HFFc6 (cell line): ENCODE data around the gene PCDH17. TPM values are rescaled to one million over a fixed set of nuclear protein-coding genes. Genes with fewer than 3 reads are reported as not detected.

Experiments
- DNase-seq: peaks from one replicate; pipeline ENCODE4 v3.0.0-alpha.2; 2018
- H3K27ac Mint-ChIP-seq: 2 replicates; pipeline ENCODE4 v1.8.0; 2020; ENCODE audit warnings: mild to moderate bottlenecking, mixed read lengths
- H3K27me3 Mint-ChIP-seq: 2 replicates; pipeline ENCODE4 v1.8.0; 2021; ENCODE audit warnings: mild to moderate bottlenecking, moderate library complexity, mixed read lengths; ENCODE audit not compliant: insufficient read depth
- H3K36me3 Mint-ChIP-seq: 2 replicates; pipeline ENCODE4 v1.8.0; 2021; ENCODE audit warnings: low read depth, mixed read lengths
- H3K4me1 Mint-ChIP-seq: 2 replicates; pipeline ENCODE4 v1.8.0; 2020; ENCODE audit warnings: low read depth, mixed read lengths
- H3K4me3 Mint-ChIP-seq: 2 replicates; pipeline ENCODE4 v1.8.0; 2020; ENCODE audit warnings: mild to moderate bottlenecking, moderate library complexity, mixed read lengths
- H3K9me3 Mint-ChIP-seq: 2 replicates; pipeline ENCODE4 v1.8.0; 2020; ENCODE audit warnings: mild to moderate bottlenecking, mixed read lengths
- total RNA-seq, 6 experiments: library from RNA; stranded (reverse); fragmentation: NEBNext Ultra II Directional; extraction: Animal tissue kit (Norgen Biotek cat#: 25700); gene quantifications; 2 replicates in 1 of 6; 3 replicates in 5 of 6; pipeline ENCODE4 v1.2.3, GENCODE V29; 2021
- TF ChIP-seq, protein P1 (sequence below): fragments of 200-600 bp; sonication (generic); IDR thresholded peaks from 2 replicates; pipeline ENCODE4 v1.5.0; 2021; ENCODE audit warnings: antibody characterized with exemption, mild to moderate bottlenecking

The PCDH17 gene
- total RNA-seq, 6 experiments from 2014 or later = 0.05 TPM; not detected in 5

DNA sequence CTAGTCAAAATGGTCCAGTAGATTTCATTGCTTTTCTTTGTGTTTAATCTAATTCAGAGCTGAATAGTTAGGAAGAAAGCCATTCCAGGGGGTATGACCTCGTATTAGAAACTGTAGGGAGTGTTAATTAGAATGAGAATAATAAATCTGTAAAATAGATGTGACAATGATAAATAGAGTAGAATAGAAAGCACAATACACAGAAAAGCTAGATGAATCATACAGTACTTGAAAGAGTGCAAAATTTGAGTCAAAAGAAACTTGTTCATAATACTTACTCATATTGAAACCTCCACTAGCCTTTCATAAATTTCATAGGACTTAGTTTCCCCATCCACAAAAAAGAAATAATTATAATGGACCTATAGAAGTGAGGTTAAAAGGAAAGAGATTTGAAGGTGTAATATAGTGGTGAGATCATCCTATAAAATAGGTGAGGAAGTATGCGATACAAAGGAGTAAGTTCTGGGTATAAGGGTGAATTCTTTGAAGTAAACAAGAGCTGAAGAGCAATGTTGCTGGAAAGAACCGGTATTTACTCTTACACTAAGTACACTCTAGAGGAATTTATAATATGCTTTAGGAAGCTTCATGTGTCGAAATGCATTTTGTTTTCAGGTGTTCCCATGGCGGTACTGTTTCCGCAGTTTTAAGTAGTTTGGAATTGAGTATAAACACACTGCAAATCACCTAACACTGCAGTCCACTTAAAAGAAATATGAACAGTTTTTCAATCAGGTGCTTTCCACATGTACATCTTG is 21.9 kb downstream of the PCDH17 start:
- Mint-ChIP-seq H3K4me3 (no peak overlapping the region), H3K9me3 (no peaks in the 10 kb centered on the region), H3K27ac (no peak overlapping the region), H3K36me3 (no peaks in the 10 kb centered on the region), H3K27me3 (no peaks in the 10 kb centered on the region), H3K4me1 (no peaks in the 10 kb centered on the region)
- TF ChIP-seq, protein P1, sequence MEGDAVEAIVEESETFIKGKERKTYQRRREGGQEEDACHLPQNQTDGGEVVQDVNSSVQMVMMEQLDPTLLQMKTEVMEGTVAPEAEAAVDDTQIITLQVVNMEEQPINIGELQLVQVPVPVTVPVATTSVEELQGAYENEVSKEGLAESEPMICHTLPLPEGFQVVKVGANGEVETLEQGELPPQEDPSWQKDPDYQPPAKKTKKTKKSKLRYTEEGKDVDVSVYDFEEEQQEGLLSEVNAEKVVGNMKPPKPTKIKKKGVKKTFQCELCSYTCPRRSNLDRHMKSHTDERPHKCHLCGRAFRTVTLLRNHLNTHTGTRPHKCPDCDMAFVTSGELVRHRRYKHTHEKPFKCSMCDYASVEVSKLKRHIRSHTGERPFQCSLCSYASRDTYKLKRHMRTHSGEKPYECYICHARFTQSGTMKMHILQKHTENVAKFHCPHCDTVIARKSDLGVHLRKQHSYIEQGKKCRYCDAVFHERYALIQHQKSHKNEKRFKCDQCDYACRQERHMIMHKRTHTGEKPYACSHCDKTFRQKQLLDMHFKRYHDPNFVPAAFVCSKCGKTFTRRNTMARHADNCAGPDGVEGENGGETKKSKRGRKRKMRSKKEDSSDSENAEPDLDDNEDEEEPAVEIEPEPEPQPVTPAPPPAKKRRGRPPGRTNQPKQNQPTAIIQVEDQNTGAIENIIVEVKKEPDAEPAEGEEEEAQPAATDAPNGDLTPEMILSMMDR = no peak
- DNase-seq = no peak

DNA sequence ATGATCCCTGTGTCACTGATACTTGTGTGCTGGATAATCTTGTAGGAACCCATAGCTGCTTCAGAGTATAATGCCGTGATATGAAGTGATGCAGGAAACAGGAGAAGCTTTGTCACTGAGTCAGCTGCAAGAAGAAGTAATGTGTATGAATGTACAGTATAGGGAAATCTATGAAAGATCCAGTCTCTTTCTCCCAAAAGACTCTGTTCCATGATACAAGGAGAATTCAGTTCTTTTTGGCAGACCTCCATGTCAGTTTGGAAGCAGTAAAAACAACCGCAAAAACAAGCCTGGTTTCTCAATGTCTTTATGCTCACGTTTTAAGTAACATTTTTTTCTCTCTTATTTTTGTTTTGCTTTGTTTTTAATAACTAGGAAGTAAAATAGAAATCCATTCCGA is 33.9 kb downstream of the PCDH17 start:
- TF ChIP-seq, protein P1 = no peak
- no peaks in the 10 kb centered on the region for H3K27me3 Mint-ChIP-seq
- peaks cover 27% of the 10 kb centered on the region for H3K9me3 Mint-ChIP-seq
- peaks cover 5% of the 10 kb centered on the region; the same call in 1 of the 2 replicates for H3K36me3 Mint-ChIP-seq
- H3K4me1 Mint-ChIP-seq = no peaks in the 10 kb centered on the region
- no peak overlapping the region for H3K4me3 Mint-ChIP-seq
- no peak overlapping the region for H3K27ac Mint-ChIP-seq
- DNase-seq = no peak

DNA sequence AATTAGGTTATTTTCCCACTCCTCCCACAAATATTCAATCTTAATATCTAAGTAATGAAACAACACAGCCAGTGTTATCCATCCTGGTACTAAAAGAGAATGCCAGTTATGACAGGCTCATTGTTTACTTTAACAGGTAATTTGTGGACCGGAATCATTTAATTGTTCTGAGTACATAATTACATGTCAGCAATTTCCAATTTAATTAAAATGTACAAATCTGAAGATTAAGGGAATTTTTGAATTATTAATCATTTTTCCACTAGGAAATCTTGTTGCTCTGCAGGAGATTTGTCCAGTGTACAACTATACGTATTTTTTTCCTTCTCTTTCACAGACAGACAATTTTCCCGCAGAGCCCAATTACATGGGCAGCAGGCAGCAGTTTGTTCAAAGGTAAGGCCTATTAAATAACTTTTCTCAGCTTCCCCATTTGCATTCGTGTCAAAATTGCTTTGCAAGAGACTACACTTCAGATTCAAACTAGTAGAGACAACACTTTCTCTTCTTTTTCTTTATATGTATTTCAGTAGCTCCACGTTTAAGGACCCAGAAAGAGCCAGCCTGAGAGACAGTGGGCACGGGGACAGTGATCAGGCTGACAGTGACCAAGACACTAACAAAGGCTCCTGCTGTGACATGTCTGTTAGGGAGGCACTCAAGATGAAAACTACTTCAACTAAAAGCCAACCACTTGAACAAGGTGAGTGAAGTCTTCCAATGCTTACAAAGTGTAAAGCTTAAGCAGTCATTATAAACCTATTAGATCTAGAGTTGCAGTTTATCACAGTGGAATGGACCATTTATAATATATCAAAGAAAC is 34.8 kb downstream of the PCDH17 start:
- DNase-seq = no peak
- Mint-ChIP-seq H3K4me1 (no peaks in the 10 kb centered on the region), H3K4me3 (no peak overlapping the region), H3K36me3 (peaks cover 5% of the 10 kb centered on the region; the same call in 1 of the 2 replicates), H3K27ac (no peak overlapping the region), H3K27me3 (no peaks in the 10 kb centered on the region), H3K9me3 (peaks cover 25% of the 10 kb centered on the region)
- TF ChIP-seq, protein P1 = no peak

DNA sequence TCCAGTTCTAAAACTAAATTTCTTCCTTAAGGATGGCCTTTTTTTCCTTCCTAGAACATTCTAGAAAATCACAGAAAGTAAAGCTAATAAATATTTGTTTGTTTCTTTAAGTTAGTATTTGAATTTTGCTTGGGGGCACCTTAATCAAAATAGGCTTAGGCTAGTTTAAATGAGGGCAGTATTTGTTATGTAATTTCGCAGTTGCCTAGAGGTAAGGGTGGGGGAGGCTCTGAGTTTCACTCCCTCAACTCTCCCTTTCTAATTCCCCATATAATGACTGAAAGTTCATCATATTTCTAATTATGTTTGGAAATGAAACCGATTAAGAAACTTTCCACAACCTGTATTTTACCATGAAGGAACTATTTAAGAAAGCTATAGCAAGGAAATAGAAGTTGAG is 40.6 kb downstream of the PCDH17 start:
- H3K36me3 Mint-ChIP-seq = no peaks in the 10 kb centered on the region; the same call in 1 of the 2 replicates
- no peak for DNase-seq

DNA sequence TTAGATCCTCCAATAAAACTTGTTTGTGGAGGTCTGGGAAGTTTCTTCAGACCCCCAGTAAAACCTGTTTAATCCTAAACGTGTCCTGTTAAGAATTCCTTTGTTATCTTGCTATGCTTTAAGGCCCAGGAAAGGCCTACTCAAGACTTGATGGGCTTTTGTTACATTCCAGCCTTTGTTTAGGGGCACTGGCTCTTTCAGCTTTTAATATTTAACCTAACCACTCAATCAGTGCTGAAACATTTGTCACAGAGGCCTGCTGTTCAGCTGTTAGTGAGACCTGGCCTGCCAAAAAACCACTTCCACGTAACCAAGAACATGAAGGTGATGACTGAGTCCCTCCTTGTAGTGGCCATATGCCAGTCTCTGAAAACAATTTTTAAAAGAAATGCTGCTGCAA is 41.7 kb downstream of the PCDH17 start:
- no peaks in the 10 kb centered on the region for H3K27me3 Mint-ChIP-seq
- H3K9me3 Mint-ChIP-seq = peaks cover 21% of the 10 kb centered on the region
- no peaks in the 10 kb centered on the region; the same call in 1 of the 2 replicates for H3K36me3 Mint-ChIP-seq
- H3K4me3 Mint-ChIP-seq = no peak overlapping the region
- TF ChIP-seq, protein P1 = no peak
- H3K4me1 Mint-ChIP-seq = no peaks in the 10 kb centered on the region
- no peak for DNase-seq
- H3K27ac Mint-ChIP-seq = no peak overlapping the region

More for the DNA sequence above, 40.6 kb downstream of the PCDH17 start:
- H3K27ac Mint-ChIP-seq = no peak overlapping the region
- H3K27me3 Mint-ChIP-seq = no peaks in the 10 kb centered on the region
- H3K4me3 Mint-ChIP-seq = no peak overlapping the region
- TF ChIP-seq, protein P1 = no peak
- peaks cover 15% of the 10 kb centered on the region for H3K9me3 Mint-ChIP-seq
- H3K4me1 Mint-ChIP-seq = no peaks in the 10 kb centered on the region
